Measurements from ENCODE around the gene DCTN1.

DCTN1 gene

GRCh38 chr2:74316627-74317295 is 63.4 kb downstream of the DCTN1 start:
- Histone ChIP-seq H3K27ac (no peak overlapping the region), H4K20me1 (ENCODE audit: insufficient read depth) (no peaks in the 10 kb centered on the region), H3K4me3 (IDR thresholded peaks at IDR 0.05; ENCODE audit: insufficient read depth, low read depth, low read length) (no peak overlapping the region), H3K4me2 (no peak overlapping the region), H2AFZ (ENCODE audit: low read depth) (no peak overlapping the region), H3K79me2 (ENCODE audit: insufficient read depth, low read depth) (no peaks in the 10 kb centered on the region), H3K9ac (no peak overlapping the region), H3K27me3 (ENCODE audit: insufficient read depth, low read depth) (no peaks in the 10 kb centered on the region), H3K4me1 (ENCODE audit: low read depth, poor library complexity, severe bottlenecking) (no peaks in the 10 kb centered on the region), H3K36me3 (ENCODE audit: insufficient read depth) (no peaks in the 10 kb centered on the region)
- TF ChIP-seq CTCF (conservative IDR thresholded peaks at IDR 0.05; ENCODE audit: low read depth, low read length) = no peak

- Histone ChIP-seq H3K36me3 (ENCODE audit: insufficient read depth) (no peaks in the 10 kb centered on the region), H2AFZ (ENCODE audit: low read depth) (no peak overlapping the region), H3K4me3 (IDR thresholded peaks at IDR 0.05; ENCODE audit: insufficient read depth, low read depth, low read length) (no peak overlapping the region), H3K27me3 (ENCODE audit: insufficient read depth, low read depth) (no peaks in the 10 kb centered on the region), H4K20me1 (ENCODE audit: insufficient read depth) (no peaks in the 10 kb centered on the region), H3K27ac (no peak overlapping the region), H3K4me2 (no peak overlapping the region), H3K9ac (no peak overlapping the region), H3K79me2 (ENCODE audit: insufficient read depth, low read depth) (no peaks in the 10 kb centered on the region), H3K4me1 (ENCODE audit: low read depth, poor library complexity, severe bottlenecking) (no peaks in the 10 kb centered on the region)
- no peak for TF ChIP-seq CTCF (conservative IDR thresholded peaks at IDR 0.05; ENCODE audit: low read depth, low read length)
These were observed 66.0 kb downstream of the DCTN1 start for GRCh38 chr2:74314107-74314506.

GRCh38 chr2:74313497-74313896 is 66.6 kb downstream of the DCTN1 start:
- Histone ChIP-seq H3K27me3 (ENCODE audit: insufficient read depth, low read depth) (no peaks in the 10 kb centered on the region), H3K27ac (no peak overlapping the region), H2AFZ (ENCODE audit: low read depth) (no peak overlapping the region), H4K20me1 (ENCODE audit: insufficient read depth) (no peaks in the 10 kb centered on the region), H3K4me2 (no peak overlapping the region), H3K9ac (no peak overlapping the region), H3K4me3 (IDR thresholded peaks at IDR 0.05; ENCODE audit: insufficient read depth, low read depth, low read length) (no peak overlapping the region), H3K79me2 (ENCODE audit: insufficient read depth, low read depth) (no peaks in the 10 kb centered on the region), H3K36me3 (ENCODE audit: insufficient read depth) (no peaks in the 10 kb centered on the region), H3K4me1 (ENCODE audit: low read depth, poor library complexity, severe bottlenecking) (no peaks in the 10 kb centered on the region)
- TF ChIP-seq CTCF (conservative IDR thresholded peaks at IDR 0.05; ENCODE audit: low read depth, low read length) = no peak

- H3K27ac ChIP-seq = no peak overlapping the region
- no peak overlapping the region for H3K4me3 ChIP-seq (IDR thresholded peaks at IDR 0.05; ENCODE audit: insufficient read depth, low read depth, low read length)
These were observed 67.2 kb downstream of the DCTN1 start for GRCh38 chr2:74312913-74313312.

More at GRCh38 chr2:74312913-74313312, 67.2 kb downstream of the DCTN1 start:
- Histone ChIP-seq H3K27me3 (ENCODE audit: insufficient read depth, low read depth) (no peaks in the 10 kb centered on the region), H2AFZ (ENCODE audit: low read depth) (no peak overlapping the region), H3K4me1 (ENCODE audit: low read depth, poor library complexity, severe bottlenecking) (no peaks in the 10 kb centered on the region), H3K79me2 (ENCODE audit: insufficient read depth, low read depth) (no peaks in the 10 kb centered on the region), H4K20me1 (ENCODE audit: insufficient read depth) (no peaks in the 10 kb centered on the region), H3K4me2 (no peak overlapping the region), H3K9ac (no peak overlapping the region), H3K36me3 (ENCODE audit: insufficient read depth) (no peaks in the 10 kb centered on the region)
- TF ChIP-seq CTCF (conservative IDR thresholded peaks at IDR 0.05; ENCODE audit: low read depth, low read length) = no peak
